Esophagus muscularis mucosa (tissue), 4 donors: ENCODE data around the gene SCN8A. TPM values are rescaled to one million over a fixed set of nuclear protein-coding genes. Genes with fewer than 3 reads are reported as not detected.

Source experiments
- DNase-seq: peaks from one replicate; pipeline ENCODE4 v3.0.0-alpha.2; 2017; ENCODE audit errors: extremely low spot score
- H3K27ac ChIP-seq, 4 donors: fragments of 200-600 bp; sonication (generic); replicated peaks in 1 of 4; 1 replicate in 3 of 4; 2 replicates in 1 of 4; pipeline ENCODE4 v1.5.1; 2016 to 2019; ENCODE audit warnings: mild to moderate bottlenecking in 1 of 4
- H3K27me3 ChIP-seq, 4 donors: fragments of 200-600 bp; sonication (generic); one replicate each; pipeline versions ENCODE4 v1.5.1 to v1.6.0; 2016 to 2019
- H3K36me3 ChIP-seq, 4 donors: fragments of 200-600 bp; sonication (generic); one replicate each; pipeline ENCODE4 v1.5.1; 2016 to 2019
- H3K4me1 ChIP-seq, 4 donors: fragments of 200-600 bp; sonication (generic); one replicate each; pipeline ENCODE4 v1.5.1; 2016 to 2019
- H3K4me3 ChIP-seq, 4 donors: fragments of 200-600 bp; sonication (generic); 1 replicate in 2 of 4; 2 replicates in 2 of 4; pipeline ENCODE4 v1.5.1; 2016 to 2019; ENCODE audit warnings: mild to moderate bottlenecking in 4 of 4, moderate library complexity in 1 of 4
- H3K9me3 ChIP-seq, 4 donors: fragments of 200-600 bp; sonication (generic); 1 replicate in 3 of 4; 2 replicates in 1 of 4; pipeline ENCODE4 v1.5.1; 2016 to 2019
- EP300 ChIP-seq: sonication (generic); formaldehyde crosslinking; IDR thresholded peaks from one replicate; pipeline ENCODE4 v1.6.1; 2017; ENCODE audit warnings: antibody characterized with exemption
- POLR2A ChIP-seq: fragments of 450-650 bp; IDR thresholded peaks from one replicate; pipeline ENCODE4 v1.6.1; 2017; ENCODE audit warnings: antibody characterized with exemption, moderate library complexity, mild to moderate bottlenecking, low read depth
- POLR2AphosphoS5 ChIP-seq, 2 donors: sonication (generic); formaldehyde crosslinking; IDR thresholded peaks; one replicate each; pipeline ENCODE4 v1.6.1; 2017; ENCODE audit warnings: antibody characterized with exemption in 2 of 2
- WGBS: methylation state at CpG from one replicate; pipeline ENCODE4 v1.1.5; 2018; 5-methylcytosine and 5-hydroxymethylcytosine counted together
- intact Hi-C: fragments of 100-400 bp; cut with DNase I; formaldehyde crosslinking; loops from one replicate; pipeline ENCODE4 v1.15.1; 2023
- total RNA-seq, 4 donors: library from RNA; depleted of rRNA; stranded (reverse); fragments of >200 nt; gene quantifications; one replicate each; pipeline versions ENCODE4 v1.1.0 to v1.2.1, GENCODE V29; 2016
- TF ChIP-seq, protein P1 (sequence below), 3 experiments: fragments of 200-600 bp in 2 of 3; fragments of 450-650 bp in 1 of 3; sonication (generic) in 2 of 3; IDR thresholded peaks; one replicate each; pipeline ENCODE4 v1.5.1; 2017 to 2019; ENCODE audit warnings: antibody characterized with exemption in 3 of 3, mild to moderate bottlenecking in 2 of 3, moderate library complexity in 1 of 3

Gene SCN8A
- total RNA-seq, 4 donors from 2014 or later = 0.26 to 0.42 (median 0.31) TPM

DNA sequence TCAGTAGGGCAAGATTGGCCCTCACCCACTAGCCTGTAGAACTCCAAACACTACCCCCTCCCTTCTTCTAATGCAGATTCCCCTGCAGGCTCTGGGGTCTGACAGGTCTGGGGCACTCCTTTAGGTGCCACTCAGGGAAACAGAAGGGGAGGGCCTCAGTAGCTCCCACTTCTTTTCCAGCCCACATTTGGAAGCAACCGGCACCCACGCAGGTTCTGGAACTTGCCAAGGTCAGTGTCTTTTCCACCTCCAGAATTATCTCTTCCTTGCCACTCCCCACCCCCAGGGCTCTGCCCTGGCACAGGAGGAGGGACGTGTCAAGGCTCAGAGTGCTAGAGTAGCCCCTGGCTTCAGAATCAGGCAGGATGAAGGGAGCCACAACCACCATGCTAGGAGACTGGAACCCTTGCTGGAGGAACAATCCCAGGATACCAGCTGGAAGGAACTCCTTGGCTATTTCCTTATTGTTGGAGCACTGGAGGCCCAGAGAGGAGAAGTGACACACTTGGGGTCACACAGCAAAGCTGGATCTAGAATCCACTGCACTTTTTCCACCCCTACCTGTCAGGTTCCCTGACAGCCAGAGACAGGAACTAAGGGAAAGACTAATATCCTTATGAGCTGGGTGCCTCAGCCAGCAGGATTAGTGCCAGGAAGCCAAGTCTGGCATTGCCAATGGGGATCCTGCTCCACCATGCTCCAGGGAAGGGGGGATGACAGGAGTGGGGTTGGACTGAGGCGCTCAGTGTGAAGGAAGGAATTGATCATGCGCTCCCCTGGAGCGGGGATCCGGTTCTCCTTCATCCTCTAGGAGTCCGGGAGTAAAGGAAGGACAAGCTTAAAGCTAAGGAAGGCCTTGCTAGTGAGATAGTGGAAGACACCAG, 259.3 kb downstream of the SCN8A start:
- Histone ChIP-seq H3K4me3 (no peak overlapping the region), H3K27me3 (peaks cover 0 to 49% (median 26%) of the 10 kb centered on the region in 4 donors), H3K4me1 (peaks cover 28 to 52% (median 48%) of the 10 kb centered on the region in 4 donors), H3K36me3 (no peaks in the 10 kb centered on the region), H3K9me3 (no peaks in the 10 kb centered on the region), H3K27ac (peak overlapping the region in 3 of 4 donors; percentile 34 to 68 (median 62))
- no peak for TF ChIP-seq EP300
- no peak for TF ChIP-seq POLR2A
- no peak for TF ChIP-seq POLR2AphosphoS5 (IDR thresholded peaks at IDR 0.05)
- TF ChIP-seq, protein P1, sequence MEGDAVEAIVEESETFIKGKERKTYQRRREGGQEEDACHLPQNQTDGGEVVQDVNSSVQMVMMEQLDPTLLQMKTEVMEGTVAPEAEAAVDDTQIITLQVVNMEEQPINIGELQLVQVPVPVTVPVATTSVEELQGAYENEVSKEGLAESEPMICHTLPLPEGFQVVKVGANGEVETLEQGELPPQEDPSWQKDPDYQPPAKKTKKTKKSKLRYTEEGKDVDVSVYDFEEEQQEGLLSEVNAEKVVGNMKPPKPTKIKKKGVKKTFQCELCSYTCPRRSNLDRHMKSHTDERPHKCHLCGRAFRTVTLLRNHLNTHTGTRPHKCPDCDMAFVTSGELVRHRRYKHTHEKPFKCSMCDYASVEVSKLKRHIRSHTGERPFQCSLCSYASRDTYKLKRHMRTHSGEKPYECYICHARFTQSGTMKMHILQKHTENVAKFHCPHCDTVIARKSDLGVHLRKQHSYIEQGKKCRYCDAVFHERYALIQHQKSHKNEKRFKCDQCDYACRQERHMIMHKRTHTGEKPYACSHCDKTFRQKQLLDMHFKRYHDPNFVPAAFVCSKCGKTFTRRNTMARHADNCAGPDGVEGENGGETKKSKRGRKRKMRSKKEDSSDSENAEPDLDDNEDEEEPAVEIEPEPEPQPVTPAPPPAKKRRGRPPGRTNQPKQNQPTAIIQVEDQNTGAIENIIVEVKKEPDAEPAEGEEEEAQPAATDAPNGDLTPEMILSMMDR (IDR thresholded peaks at IDR 0.05) = no peak
- intact Hi-C loops = no loop called here
- DNase-seq = no peak
- WGBS = 90% methylated on average over 8 of the region's 8 CpGs

DNA sequence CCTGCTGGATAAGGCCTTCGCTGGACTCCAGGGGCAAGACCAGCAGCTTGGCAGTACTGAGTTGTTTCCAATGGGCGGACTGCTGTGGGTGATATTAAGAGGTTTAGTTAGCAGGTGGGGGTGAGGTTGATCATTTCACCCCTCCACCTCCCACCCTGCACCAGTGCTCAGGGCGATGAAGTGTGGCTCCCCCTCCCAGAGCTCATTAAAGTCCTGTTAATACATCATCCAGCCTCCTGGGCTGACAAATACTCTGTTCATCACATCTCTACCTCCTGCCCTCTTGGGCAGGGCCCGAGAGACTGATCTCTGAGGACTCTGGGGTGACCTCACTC, 259.9 kb downstream of the SCN8A start:
- Histone ChIP-seq H3K4me1 (peaks cover 28 to 56% (median 54%) of the 10 kb centered on the region in 4 donors), H3K9me3 (no peaks in the 10 kb centered on the region), H3K36me3 (no peaks in the 10 kb centered on the region), H3K27me3 (peaks cover 0 to 48% (median 23%) of the 10 kb centered on the region in 4 donors), H3K4me3 (no peak overlapping the region), H3K27ac (peak overlapping the region in 1 of 4 donors; percentile 6)
- no peak for DNase-seq
- intact Hi-C loops = no loop called here
- WGBS = 80% methylated on average over 4 of the region's 4 CpGs
- no peak for TF ChIP-seq POLR2A
- TF ChIP-seq POLR2AphosphoS5 (IDR thresholded peaks at IDR 0.05) = no peak
- no peak for TF ChIP-seq EP300

DNA sequence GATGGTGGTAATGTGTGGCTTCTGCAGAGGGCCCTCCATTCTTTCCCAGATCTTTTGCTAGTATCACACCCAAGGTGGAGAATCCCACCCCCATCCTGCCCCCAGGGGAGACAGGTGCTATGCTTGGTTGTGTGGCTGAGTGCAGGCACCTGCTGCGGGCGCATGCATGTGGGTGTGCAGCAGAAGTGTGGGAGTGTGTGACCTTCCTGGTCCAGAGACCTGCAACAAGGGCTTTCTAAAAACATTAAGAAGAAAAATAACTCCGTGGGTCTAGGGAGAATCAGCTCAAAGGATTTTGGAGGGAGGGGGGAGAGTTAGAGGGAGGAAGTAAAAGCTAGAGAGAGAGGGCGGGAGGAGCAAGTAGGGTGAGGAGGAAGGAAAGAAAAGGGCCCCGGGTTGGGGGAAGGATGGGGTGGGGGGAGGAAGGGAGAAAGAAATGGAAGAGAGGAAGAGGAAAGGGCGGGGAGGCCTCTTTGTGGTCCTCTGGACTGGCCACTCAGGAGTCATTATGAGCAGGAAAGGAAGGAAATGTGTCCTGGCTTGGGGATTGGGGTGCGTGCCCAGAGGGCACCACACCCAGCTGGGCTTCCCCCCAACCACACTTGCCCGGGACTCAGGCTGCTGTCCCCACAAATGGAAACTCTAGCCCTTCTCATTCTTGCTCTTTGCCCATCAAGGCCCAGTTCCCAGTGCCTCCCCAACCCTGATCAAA, 260.5 kb downstream of the SCN8A start:
- TF ChIP-seq POLR2A = no peak
- no peak for TF ChIP-seq POLR2AphosphoS5 (IDR thresholded peaks at IDR 0.05)
- TF ChIP-seq EP300 = no peak
- TF ChIP-seq, protein P1 (IDR thresholded peaks at IDR 0.05) = no peak
- H3K9me3 ChIP-seq = no peaks in the 10 kb centered on the region
- H3K27ac ChIP-seq = peak overlapping the region in 2 of 4 donors; percentile 6 to 18
- peaks cover 27 to 56% (median 54%) of the 10 kb centered on the region in 4 donors for H3K4me1 ChIP-seq
- no peak for DNase-seq
- H3K36me3 ChIP-seq = no peaks in the 10 kb centered on the region
- 60% methylated on average over 8 of the region's 8 CpGs for WGBS
- intact Hi-C loops = no loop called here
- H3K4me3 ChIP-seq = no peak overlapping the region
- peaks cover 0 to 48% (median 20%) of the 10 kb centered on the region in 4 donors for H3K27me3 ChIP-seq

GRCh38 chr12:51852404-51853137, 261.5 kb downstream of the SCN8A start:
- no peak for TF ChIP-seq POLR2AphosphoS5 (IDR thresholded peaks at IDR 0.05)
- TF ChIP-seq POLR2A = no peak
- TF ChIP-seq EP300 = no peak
- TF ChIP-seq, protein P1 (IDR thresholded peaks at IDR 0.05) = no peak
- intact Hi-C loops = no loop called here
- no peak for DNase-seq
- H3K36me3 ChIP-seq = no peaks in the 10 kb centered on the region
- no peaks in the 10 kb centered on the region for H3K9me3 ChIP-seq
- H3K27ac ChIP-seq = no peak overlapping the region
- WGBS = 90% methylated on average over 5 of the region's 5 CpGs
- H3K4me1 ChIP-seq = peaks cover 17 to 46% (median 44%) of the 10 kb centered on the region in 4 donors
- H3K27me3 ChIP-seq = peaks cover 0 to 45% (median 10%) of the 10 kb centered on the region in 4 donors
- no peak overlapping the region for H3K4me3 ChIP-seq
